NCI-H146 (cell line): ENCODE measurements around the gene CDKN3.
"Not testable (repeated sequence)": the region's sequence is repeated elsewhere in the genome, so short reads cannot be mapped to it uniquely, and the experiment has no call there.

Experiments
- DNase-seq: peaks from one replicate; lab custom pipeline; 2025; lab: John Stamatoyannopoulos, UW

CDKN3 gene

GRCh38 chr14:54370323-54371198 is 26.2 kb upstream of the CDKN3 start:
- no peak for DNase-seq

DNA sequence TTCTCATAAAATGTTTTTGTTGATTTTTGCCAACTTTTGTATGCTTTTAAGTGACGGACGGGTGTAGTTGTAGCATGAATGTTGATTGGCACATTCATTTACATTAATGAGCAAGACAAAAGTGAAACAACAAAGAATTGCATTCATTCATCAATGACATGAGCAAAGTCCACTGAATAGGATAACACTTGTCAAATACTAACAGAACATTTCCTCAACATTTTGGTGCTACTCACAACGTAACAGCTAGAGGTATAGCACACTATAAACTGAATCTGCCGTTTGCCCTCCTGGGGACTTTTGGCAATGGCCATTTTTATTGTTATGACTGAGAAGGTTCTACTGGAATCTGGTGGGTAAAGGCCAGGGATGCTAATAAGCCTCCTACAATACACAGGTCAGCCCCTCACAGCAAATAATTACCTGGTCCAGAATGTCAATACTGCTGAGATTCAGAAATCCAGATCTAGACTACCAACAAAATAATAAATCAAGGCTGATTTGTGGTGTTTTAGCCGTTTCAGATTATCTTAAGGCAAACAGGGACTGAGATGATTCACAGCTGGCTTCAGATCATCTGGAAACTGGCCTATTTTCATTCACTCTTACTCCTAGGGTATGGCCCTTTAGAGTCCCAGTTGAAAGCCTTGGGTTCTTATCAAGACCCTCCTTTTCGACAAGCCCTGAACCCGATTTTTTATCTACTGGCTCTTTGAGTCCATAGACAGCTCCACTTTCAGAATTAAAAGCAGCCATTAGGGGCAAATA is 22.5 kb upstream of the CDKN3 start:
- DNase-seq, result no peak

DNA sequence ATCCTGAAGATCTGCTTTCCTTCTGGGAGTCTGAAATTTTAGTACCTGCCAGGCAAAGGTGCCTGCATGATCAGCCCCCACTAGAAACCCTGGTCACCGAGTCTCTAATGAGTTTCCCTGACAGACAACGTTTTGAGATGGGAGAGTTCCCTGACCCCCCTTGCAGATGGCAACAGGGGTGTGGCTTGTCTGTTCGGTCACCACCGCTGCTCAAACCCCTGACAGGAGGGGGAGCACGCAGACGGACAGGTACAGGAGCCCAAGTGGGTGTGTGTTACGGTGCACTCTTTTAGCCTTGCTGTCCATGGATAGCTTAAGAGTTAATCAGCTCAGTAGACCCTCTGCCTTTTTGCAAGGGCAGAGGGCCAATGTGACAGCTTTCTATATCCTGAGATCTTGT is 19.3 kb upstream of the CDKN3 start:
- DNase-seq, result no peak

DNA sequence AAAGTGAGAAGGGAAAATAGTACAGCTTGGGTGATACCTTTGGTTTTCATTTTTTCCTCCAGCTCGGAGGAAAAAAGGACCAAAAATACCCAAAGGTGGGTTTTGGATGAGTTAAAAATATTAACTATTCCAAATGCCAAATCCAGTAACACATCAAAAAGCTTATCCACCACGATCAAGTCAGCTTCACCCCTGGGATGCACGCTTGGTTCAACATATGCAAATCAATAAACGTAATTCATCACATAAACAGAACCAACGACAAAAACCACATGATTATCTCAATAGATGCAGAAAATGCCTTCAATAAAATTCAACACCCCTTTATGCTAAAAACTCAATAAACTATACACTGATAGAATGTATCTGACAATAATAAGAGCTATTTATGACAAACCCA is 17.9 kb upstream of the CDKN3 start:
- DNase-seq, result not testable (repeated sequence)

GRCh38 chr14:54380558-54380957 is 16.2 kb upstream of the CDKN3 start:
- DNase-seq, result not testable (repeated sequence)

- no peak for DNase-seq
Measured at GRCh38 chr14:54381821-54382220, 15.0 kb upstream of the CDKN3 start.

DNA sequence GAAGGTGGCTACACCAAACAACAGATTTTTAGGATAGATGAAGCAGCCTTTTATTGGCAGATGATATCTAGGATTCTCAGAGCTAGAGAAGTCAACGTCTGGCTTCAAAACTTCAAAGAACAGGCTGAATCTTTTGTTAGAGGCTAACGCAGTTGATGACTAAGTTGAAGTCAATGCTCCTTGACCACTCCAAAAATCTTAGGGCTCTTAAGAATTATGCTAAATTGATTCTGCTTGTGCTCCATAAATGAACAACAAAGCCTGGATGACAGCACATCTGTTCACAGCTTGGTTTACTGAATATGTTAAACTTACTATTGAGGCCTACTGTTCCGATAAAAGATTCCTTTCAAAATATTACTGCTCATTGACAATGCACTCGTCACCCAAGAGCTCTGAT is 13.0 kb upstream of the CDKN3 start:
- DNase-seq, result no peak

- no peak for DNase-seq
Measured at GRCh38 chr14:54385556-54385955, 11.3 kb upstream of the CDKN3 start.

- DNase-seq, result no peak
Measured at GRCh38 chr14:54387328-54387727, 9.5 kb upstream of the CDKN3 start.

- DNase-seq, result no peak
Measured at GRCh38 chr14:54392131-54392859, 4.5 kb upstream of the CDKN3 start.

DNA sequence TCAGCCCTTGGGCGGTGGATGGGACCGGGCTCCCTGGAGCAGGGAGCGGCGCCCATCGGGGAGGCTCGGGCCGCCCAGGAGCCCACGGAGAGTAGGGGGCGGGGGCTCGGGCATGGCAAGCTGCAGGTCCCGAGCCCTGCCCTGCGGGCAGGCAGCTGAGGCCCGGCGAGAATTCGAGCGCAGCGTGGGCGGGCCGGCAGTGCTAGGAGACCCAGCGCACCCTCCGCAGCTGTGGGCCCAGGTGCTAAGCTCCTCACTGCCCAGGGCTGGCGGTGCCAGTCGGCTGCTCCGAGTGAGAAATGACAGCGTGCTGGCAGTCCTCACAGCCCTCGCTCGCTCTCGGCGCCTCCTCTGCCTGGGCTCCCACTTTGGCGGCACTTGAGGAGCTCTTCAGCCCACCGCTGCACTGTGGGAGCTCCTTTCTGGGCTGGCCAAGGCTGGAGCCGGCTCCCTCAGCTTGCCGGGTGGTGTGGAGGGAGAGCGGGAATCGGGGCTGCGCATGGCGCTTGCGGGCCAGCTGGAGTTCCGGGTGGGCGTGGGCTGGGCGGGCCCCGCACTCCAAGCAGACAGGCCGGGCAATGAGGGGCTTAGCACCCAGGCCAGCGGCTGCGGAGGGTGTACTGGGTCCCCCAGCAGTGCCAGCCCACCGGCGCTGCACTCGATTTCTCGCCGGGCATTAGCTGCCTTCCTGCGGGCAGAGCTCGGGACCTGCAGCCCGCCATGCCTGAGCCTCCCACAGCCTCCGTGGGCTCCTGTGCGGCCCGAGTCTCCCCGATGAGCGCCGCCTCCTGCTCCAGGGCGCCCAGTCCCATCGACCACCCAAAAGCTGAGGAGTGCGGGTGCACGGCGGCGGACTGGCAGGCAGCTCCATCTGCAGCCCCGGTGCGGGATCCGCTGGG is 3.6 kb upstream of the CDKN3 start:
- not testable (repeated sequence) for DNase-seq

DNA sequence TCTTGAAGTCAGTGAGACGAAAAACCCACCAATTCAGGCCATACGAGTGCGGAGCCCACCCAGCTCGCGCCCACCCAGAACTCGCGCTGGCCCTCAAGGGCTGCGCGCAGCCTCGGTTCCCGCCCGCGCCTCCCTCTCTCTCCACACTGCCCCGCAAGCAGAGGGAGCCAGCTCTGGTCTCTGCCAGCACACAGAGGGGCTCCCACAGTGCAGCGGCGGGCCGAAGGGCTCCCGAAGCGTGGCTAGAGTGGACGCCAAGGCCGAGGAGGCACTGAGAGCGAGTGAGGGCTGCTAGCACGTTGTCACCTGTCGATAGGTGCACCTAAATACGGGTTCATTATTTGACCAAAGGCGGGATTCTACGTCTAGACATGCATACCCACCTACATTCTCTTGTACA is 2.2 kb upstream of the CDKN3 start:
- DNase-seq, result no peak

DNA sequence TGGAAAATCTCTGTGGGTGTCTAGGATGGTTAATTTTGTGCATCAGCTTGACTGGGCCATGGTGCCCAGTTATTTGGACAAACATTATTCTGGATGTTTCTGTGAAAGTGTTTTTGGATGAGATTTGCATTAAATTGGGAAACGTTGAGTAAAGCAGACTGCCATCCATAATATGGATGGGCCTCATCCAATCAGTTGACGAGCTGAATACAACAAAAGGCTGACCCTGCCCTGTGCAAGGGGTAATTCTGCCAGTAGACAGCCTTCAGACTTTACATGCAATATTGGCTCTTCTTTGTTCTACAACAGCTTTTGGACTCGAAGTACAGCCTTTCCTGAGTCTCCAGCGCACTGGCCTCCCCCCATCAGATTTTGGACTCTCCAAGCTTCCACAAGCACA is 1.5 kb upstream of the CDKN3 start:
- DNase-seq, result no peak

GRCh38 chr14:54395716-54396115 is 1.1 kb upstream of the CDKN3 start:
- DNase-seq, result no peak

DNA sequence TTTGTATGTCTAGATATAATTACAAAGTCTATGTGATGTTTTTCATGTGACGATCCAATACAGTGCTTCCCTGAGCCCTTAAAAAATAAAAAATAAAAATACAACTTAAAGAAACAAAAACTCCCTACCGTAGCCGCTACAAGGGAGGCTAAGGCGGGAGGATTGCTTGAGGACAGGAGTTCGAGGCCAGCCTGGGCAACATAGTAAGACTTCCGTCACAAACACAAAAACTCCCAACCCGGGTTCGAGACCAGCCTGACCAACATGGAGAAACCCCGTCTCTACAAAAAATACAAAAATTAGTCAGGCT is 669 bp upstream of the CDKN3 start:
- no peak for DNase-seq

DNA sequence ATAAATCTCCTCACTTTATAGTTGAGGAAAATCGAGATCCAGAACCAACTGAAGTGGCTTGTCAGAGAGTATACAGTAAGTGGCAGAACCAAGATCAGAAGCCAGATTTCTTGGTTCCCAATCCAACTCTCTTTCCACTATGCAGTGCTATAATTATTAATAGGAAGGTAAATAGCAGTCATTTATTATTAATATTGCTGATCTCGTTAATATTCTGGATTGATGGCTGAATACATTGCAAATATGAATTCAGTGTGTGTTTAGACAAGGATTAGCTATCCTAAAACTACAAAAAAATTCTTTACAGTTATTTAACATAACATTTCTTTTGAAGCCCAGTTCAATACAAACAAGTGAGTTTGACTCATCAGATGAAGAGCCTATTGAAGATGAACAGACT is 2.8 kb downstream of the CDKN3 start:
- no peak for DNase-seq

DNA sequence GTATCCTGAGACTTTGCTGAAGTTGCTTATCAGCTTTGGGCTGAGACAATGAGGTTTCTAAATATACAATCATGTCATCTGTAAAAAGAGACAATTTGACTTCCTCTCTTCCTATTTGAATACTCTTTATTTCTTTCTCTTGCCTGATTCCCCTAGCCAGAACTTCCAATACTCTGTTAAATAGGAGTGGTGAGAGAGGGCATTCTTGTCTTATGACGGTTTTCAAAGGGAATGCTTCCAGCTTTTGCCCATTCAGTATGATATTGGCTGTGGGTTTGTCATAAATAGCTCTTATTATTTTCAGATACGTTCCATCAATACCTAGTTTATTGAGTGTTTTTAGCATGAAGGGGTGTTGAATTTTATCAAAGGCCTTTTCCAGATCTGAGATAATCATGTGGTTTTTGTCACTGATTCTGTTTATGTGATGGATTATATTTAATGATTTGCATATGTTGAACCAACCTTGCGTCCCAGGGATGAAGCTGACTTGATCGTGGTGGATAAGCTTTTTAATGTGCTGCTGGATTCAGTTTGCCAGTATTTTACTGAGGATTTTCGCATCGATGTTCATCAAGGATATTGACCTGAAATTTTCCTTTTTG is 6.7 kb downstream of the CDKN3 start:
- not testable (repeated sequence) for DNase-seq

DNA sequence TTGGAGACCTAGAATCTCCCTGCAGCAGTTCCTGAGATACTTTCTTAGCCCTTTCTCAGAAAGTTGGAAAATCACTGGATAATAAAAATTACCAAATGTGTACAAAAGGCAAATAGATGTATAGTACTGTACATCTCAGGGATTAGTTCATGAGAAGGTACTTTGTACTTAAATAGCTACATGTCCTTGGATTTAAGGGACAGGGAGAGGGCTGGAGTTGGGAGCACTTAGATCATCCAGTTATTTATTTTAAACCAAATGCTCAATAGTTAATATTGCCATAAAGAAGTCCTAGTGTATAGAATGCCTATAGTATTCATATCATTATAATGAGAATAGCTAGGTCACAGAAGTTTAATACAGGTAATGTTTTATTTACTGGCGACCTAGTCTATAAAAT is 13.4 kb downstream of the CDKN3 start:
- DNase-seq, result no peak

GRCh38 chr14:54411371-54411770 is 14.6 kb downstream of the CDKN3 start:
- DNase-seq, result no peak

GRCh38 chr14:54420478-54421142 is 23.8 kb downstream of the CDKN3 start:
- DNase-seq, result peak; percentile 1

DNA sequence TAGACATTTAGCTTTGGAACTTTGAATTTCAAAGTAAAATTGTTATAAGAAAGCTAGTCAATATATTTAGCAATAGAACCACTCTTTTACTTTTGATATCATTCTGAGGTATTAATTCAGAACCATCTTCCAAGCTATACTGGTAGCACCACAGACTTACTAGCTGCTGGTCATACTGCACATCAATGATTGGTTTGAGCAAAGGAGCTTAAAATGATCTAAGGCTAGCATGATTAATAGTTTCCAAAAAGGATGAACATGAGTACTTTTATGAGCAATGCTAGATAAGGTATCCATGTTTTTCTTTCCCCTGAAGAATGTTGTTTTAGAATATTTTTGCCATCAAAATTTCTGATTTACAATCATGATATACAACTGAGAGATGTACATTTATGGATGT is 27.2 kb downstream of the CDKN3 start:
- DNase-seq, result no peak
